ENCODE results near the gene ADAMTS16.
A peak's percentile ranks its signal among the peaks of the same experiment; 100 is the strongest.

ADAMTS16 gene

DNA sequence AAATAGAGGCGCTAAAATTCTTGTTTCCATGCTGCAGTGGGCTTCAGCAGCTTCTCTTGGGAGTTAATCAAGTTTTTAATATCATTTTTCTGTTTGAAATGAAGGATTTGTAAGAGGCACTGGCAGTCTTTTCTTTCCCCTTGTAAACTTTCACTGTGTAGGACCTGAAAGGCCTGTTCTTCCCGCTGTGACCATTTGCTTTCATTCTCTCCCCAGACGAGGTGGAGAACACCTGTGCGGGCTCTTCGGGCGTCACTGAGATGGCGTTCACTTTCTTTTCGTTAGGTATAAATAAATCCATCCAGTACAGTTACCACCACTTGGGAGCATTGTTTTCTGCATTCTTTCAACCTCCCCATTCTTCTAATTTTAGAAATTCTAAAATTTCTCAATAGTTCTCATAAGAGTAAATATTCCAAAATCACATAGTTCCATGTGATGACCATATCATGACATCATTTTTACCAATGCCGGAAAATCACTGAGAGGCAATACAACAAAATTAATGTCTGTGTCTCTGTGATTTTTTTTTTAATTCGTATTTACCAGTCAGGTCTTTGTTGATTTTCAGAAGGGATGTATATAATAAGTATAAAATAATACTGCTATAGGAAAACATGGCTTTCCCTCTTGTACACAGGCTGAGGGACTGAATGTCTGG is 150.7 kb downstream of the ADAMTS16 start:
- Histone ChIP-seq H4K12ac (ENCODE audit: low read depth, low read length) (no peak overlapping the region), H3K79me1 (ENCODE audit: low read length) (peaks cover 9% of the 10 kb centered on the region), H2BK120ac (ENCODE audit: insufficient read depth, low read length, poor library complexity) (no peak overlapping the region), H3K27ac (ENCODE audit: low read depth, low read length) (no peak overlapping the region), H4K8ac (ENCODE audit: low read depth, low read length) (no peak overlapping the region), H3K36me3 (ENCODE audit: control insufficient read depth in 1 of 2, insufficient read depth in 2 of 2, low read length in 2 of 2) (peaks cover 0 to 4% of the 10 kb centered on the region in 2 experiments), H3K23ac (ENCODE audit: low read length) (no peak overlapping the region), H2AFZ (ENCODE audit: insufficient read depth, low read length, poor library complexity) (no peak overlapping the region), H3K18ac (ENCODE audit: low read length) (no peak overlapping the region), H3K79me2 (ENCODE audit: control insufficient read depth, insufficient read depth, low read length, poor library complexity) (no peaks in the 10 kb centered on the region), H3K9me3 (ENCODE audit: insufficient read depth, low read depth, low read length) (peaks cover 2% of the 10 kb centered on the region), H4K91ac (ENCODE audit: low read depth, low read length) (peak overlapping the region; percentile 66), H2BK12ac (ENCODE audit: low read length) (peak overlapping the region; percentile 82), H3K9ac (ENCODE audit: low read length) (no peak overlapping the region), H2BK5ac (ENCODE audit: low read depth, low read length, poor library complexity) (no peak overlapping the region), H3K4me2 (ENCODE audit: low read length) (no peak overlapping the region), H3K14ac (ENCODE audit: low read length) (no peak overlapping the region), H3K4me1 (ENCODE audit: control insufficient read depth in 1 of 2, insufficient read depth in 2 of 2, low read length in 2 of 2) (peaks cover 3% of the 10 kb centered on the region in 2 experiments), H3K4ac (ENCODE audit: low read depth, low read length) (no peak overlapping the region), H3K27me3 (ENCODE audit: insufficient read depth, low read length) (no peaks in the 10 kb centered on the region), H2AK5ac (ENCODE audit: low read length) (no peak overlapping the region), H3K4me3 (ENCODE audit: low read depth, low read length) (no peak overlapping the region)
- DNase-seq = peak in 1 of 2 donors; percentile 26
- no CpG with 5 or more reads among the region's 10 CpGs for WGBS (ENCODE audit: extremely low coverage, insufficient coverage, insufficient read length)

DNA sequence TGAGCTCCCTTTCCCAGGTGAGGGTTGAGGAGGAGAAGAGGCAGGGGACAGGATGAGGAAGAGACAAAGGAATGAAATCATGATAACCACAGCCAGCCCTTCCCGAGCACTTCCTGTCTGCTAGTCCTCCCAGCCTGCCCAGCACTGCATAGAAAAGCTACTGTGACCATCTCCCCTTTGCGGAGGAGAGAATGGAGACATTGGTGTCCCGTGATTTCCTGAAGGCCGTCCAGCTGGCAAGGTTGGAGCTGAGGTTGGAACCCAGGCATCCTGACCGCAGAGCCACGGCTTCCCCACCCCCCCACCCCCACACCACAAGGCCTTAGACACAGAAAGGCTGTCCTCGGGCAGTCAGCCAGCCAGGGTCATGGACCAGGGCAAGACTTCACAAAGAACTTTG is 151.2 kb downstream of the ADAMTS16 start:
- Histone ChIP-seq H3K36me3 (ENCODE audit: control insufficient read depth in 1 of 2, insufficient read depth in 2 of 2, low read length in 2 of 2) (peaks cover 0 to 4% of the 10 kb centered on the region in 2 experiments), H3K4ac (ENCODE audit: low read depth, low read length) (no peak overlapping the region), H2AFZ (ENCODE audit: insufficient read depth, low read length, poor library complexity) (no peak overlapping the region), H3K9ac (ENCODE audit: low read length) (no peak overlapping the region), H3K23ac (ENCODE audit: low read length) (no peak overlapping the region), H2AK5ac (ENCODE audit: low read length) (no peak overlapping the region), H3K9me3 (ENCODE audit: insufficient read depth, low read depth, low read length) (peaks cover 2% of the 10 kb centered on the region), H3K79me2 (ENCODE audit: control insufficient read depth, insufficient read depth, low read length, poor library complexity) (no peaks in the 10 kb centered on the region), H4K12ac (ENCODE audit: low read depth, low read length) (no peak overlapping the region), H3K4me2 (ENCODE audit: low read length) (no peak overlapping the region), H3K79me1 (ENCODE audit: low read length) (peaks cover 12% of the 10 kb centered on the region), H3K27ac (ENCODE audit: low read depth, low read length) (no peak overlapping the region), H3K4me3 (ENCODE audit: low read depth, low read length) (no peak overlapping the region), H2BK5ac (ENCODE audit: low read depth, low read length, poor library complexity) (no peak overlapping the region), H3K27me3 (ENCODE audit: insufficient read depth, low read length) (no peaks in the 10 kb centered on the region), H3K18ac (ENCODE audit: low read length) (no peak overlapping the region), H3K4me1 (ENCODE audit: control insufficient read depth in 1 of 2, insufficient read depth in 2 of 2, low read length in 2 of 2) (peaks cover 3 to 5% of the 10 kb centered on the region in 2 experiments), H3K14ac (ENCODE audit: low read length) (no peak overlapping the region), H2BK12ac (ENCODE audit: low read length) (no peak overlapping the region), H4K8ac (ENCODE audit: low read depth, low read length) (no peak overlapping the region), H4K91ac (ENCODE audit: low read depth, low read length) (no peak overlapping the region), H2BK120ac (ENCODE audit: insufficient read depth, low read length, poor library complexity) (peak overlapping the region; percentile 54)
- WGBS (ENCODE audit: extremely low coverage, insufficient coverage, insufficient read length) = no CpG with 5 or more reads among the region's 7 CpGs
- no peak for DNase-seq

DNA sequence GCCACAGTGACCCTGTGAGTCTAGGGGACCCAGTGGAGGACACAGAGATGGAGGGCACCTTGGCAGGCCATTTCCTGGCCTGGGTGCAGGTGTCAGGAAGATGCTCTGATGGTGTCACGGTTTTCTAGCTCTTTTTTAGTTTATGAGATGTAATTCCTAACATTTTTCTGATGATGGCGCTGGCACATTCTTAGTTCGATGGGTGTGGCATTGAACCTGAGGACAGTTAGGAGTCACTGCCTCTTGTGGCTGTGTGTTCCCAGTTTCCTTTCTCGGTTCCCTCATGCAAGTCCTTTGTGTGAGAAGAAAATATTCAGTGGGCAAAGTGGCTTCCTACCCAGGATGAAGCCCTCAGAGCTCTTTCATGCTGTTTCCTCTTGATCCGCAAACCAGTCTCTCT is 152.9 kb downstream of the ADAMTS16 start:
- Histone ChIP-seq H3K4me1 (ENCODE audit: control insufficient read depth in 1 of 2, insufficient read depth in 2 of 2, low read length in 2 of 2) (peaks cover 8 to 18% of the 10 kb centered on the region in 2 experiments), H3K27me3 (ENCODE audit: insufficient read depth, low read length) (no peaks in the 10 kb centered on the region), H4K91ac (ENCODE audit: low read depth, low read length) (peak overlapping the region; percentile 52), H3K14ac (ENCODE audit: low read length) (peak overlapping the region; percentile 1), H3K4me3 (ENCODE audit: low read depth, low read length) (no peak overlapping the region), H3K9ac (ENCODE audit: low read length) (no peak overlapping the region), H4K12ac (ENCODE audit: low read depth, low read length) (no peak overlapping the region), H3K4ac (ENCODE audit: low read depth, low read length) (no peak overlapping the region), H2BK5ac (ENCODE audit: low read depth, low read length, poor library complexity) (no peak overlapping the region), H3K27ac (ENCODE audit: low read depth, low read length) (no peak overlapping the region), H3K79me2 (ENCODE audit: control insufficient read depth, insufficient read depth, low read length, poor library complexity) (no peaks in the 10 kb centered on the region), H3K79me1 (ENCODE audit: low read length) (peaks cover 15% of the 10 kb centered on the region), H2AFZ (ENCODE audit: insufficient read depth, low read length, poor library complexity) (no peak overlapping the region), H4K8ac (ENCODE audit: low read depth, low read length) (no peak overlapping the region), H2BK120ac (ENCODE audit: insufficient read depth, low read length, poor library complexity) (no peak overlapping the region), H3K9me3 (ENCODE audit: insufficient read depth, low read depth, low read length) (peaks cover 2% of the 10 kb centered on the region), H2BK12ac (ENCODE audit: low read length) (peak overlapping the region; percentile 6), H3K23ac (ENCODE audit: low read length) (no peak overlapping the region), H3K4me2 (ENCODE audit: low read length) (no peak overlapping the region), H3K18ac (ENCODE audit: low read length) (no peak overlapping the region), H2AK5ac (ENCODE audit: low read length) (peak overlapping the region; percentile 4), H3K36me3 (ENCODE audit: control insufficient read depth in 1 of 2, insufficient read depth in 2 of 2, low read length in 2 of 2) (peaks cover 0 to 4% of the 10 kb centered on the region in 2 experiments)
- DNase-seq = no peak
- WGBS (ENCODE audit: extremely low coverage, insufficient coverage, insufficient read length) = no CpG with 5 or more reads among the region's 5 CpGs

DNA sequence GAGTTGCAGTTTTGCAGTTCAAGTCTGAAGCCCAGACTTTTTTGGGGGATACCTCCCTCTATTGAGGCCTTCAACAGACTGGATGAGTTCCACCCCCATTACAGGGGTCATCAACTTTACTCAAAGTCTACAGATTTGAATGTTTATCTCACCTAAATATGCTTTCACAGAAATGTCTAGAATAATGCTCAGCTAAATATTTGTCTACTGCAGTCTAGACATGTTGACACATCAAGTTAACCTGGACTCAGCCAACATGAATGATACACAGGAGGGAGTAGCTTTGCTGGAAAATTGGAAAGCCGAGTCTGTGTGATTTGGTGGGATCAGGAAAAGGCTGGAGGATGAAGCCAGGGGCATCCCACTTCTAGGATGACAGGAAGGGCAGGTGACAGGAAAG is 154.3 kb downstream of the ADAMTS16 start:
- Histone ChIP-seq H3K18ac (ENCODE audit: low read length) (no peak overlapping the region), H3K79me1 (ENCODE audit: low read length) (peaks cover 16% of the 10 kb centered on the region), H3K79me2 (ENCODE audit: control insufficient read depth, insufficient read depth, low read length, poor library complexity) (no peaks in the 10 kb centered on the region), H3K27ac (ENCODE audit: low read depth, low read length) (no peak overlapping the region), H2AK5ac (ENCODE audit: low read length) (no peak overlapping the region), H4K91ac (ENCODE audit: low read depth, low read length) (no peak overlapping the region), H4K12ac (ENCODE audit: low read depth, low read length) (no peak overlapping the region), H2BK5ac (ENCODE audit: low read depth, low read length, poor library complexity) (no peak overlapping the region), H3K9ac (ENCODE audit: low read length) (no peak overlapping the region), H3K4me3 (ENCODE audit: low read depth, low read length) (no peak overlapping the region), H3K4me1 (ENCODE audit: control insufficient read depth in 1 of 2, insufficient read depth in 2 of 2, low read length in 2 of 2) (peaks cover 8 to 23% of the 10 kb centered on the region in 2 experiments), H2AFZ (ENCODE audit: insufficient read depth, low read length, poor library complexity) (no peak overlapping the region), H4K8ac (ENCODE audit: low read depth, low read length) (no peak overlapping the region), H3K36me3 (ENCODE audit: control insufficient read depth in 1 of 2, insufficient read depth in 2 of 2, low read length in 2 of 2) (peaks cover 0 to 4% of the 10 kb centered on the region in 2 experiments), H3K4ac (ENCODE audit: low read depth, low read length) (no peak overlapping the region), H2BK12ac (ENCODE audit: low read length) (no peak overlapping the region), H2BK120ac (ENCODE audit: insufficient read depth, low read length, poor library complexity) (no peak overlapping the region), H3K9me3 (ENCODE audit: insufficient read depth, low read depth, low read length) (peaks cover 4% of the 10 kb centered on the region), H3K4me2 (ENCODE audit: low read length) (no peak overlapping the region), H3K27me3 (ENCODE audit: insufficient read depth, low read length) (no peaks in the 10 kb centered on the region), H3K23ac (ENCODE audit: low read length) (no peak overlapping the region), H3K14ac (ENCODE audit: low read length) (no peak overlapping the region)
- DNase-seq = no peak
- no CpG with 5 or more reads among the region's 1 CpG for WGBS (ENCODE audit: extremely low coverage, insufficient coverage, insufficient read length)

Data from trophoblast cell (in vitro differentiated cells and primary cell).